PFSK-1 (cell line): ENCODE data around the gene C5orf15.

Source experiments
- FOXP2 ChIP-seq: optimal IDR thresholded peaks from 2 replicates; pipeline ENCODE3; 2011; ENCODE audit warnings: borderline replicate concordance, control low read depth, inconsistent platforms; ENCODE audit not compliant: insufficient read depth; ENCODE audit errors: extremely low read length, extremely low read depth
- POLR2AphosphoS5 ChIP-seq: IDR thresholded peaks from 2 replicates; pipeline ENCODE4 v1.6.1; 2012; ENCODE audit warnings: low read depth, mild to moderate bottlenecking, control low read depth, low read length, moderate library complexity
- SIN3A ChIP-seq: IDR thresholded peaks from 2 replicates; pipeline ENCODE4 v1.6.1; 2012; ENCODE audit warnings: mild to moderate bottlenecking, low read length, moderate library complexity, borderline replicate concordance; ENCODE audit not compliant: insufficient read depth
- TAF1 ChIP-seq: IDR thresholded peaks from 2 replicates; pipeline ENCODE4 v1.6.1; 2012; ENCODE audit warnings: low read length, control low read depth, borderline replicate concordance; ENCODE audit not compliant: insufficient read depth
- TF ChIP-seq, protein P1 (sequence below), 2 experiments: IDR thresholded peaks; 2 replicates each; pipeline versions ENCODE4 v1.6.1 to v1.8.0; 2011 to 2012; ENCODE audit warnings: low read depth in 2 of 2, low read length in 2 of 2, control low read depth in 1 of 2, inconsistent platforms in 1 of 2, mild to moderate bottlenecking in 1 of 2, moderate library complexity in 1 of 2; ENCODE audit not compliant: insufficient read depth in 1 of 2

C5orf15 gene

GRCh38 chr5:133967698-133968203 is 674 bp downstream of the C5orf15 start:
- TF ChIP-seq TAF1 (no peak), SIN3A (no peak), POLR2AphosphoS5 (no peak), FOXP2 (no peak)
- TF ChIP-seq, protein P1, sequence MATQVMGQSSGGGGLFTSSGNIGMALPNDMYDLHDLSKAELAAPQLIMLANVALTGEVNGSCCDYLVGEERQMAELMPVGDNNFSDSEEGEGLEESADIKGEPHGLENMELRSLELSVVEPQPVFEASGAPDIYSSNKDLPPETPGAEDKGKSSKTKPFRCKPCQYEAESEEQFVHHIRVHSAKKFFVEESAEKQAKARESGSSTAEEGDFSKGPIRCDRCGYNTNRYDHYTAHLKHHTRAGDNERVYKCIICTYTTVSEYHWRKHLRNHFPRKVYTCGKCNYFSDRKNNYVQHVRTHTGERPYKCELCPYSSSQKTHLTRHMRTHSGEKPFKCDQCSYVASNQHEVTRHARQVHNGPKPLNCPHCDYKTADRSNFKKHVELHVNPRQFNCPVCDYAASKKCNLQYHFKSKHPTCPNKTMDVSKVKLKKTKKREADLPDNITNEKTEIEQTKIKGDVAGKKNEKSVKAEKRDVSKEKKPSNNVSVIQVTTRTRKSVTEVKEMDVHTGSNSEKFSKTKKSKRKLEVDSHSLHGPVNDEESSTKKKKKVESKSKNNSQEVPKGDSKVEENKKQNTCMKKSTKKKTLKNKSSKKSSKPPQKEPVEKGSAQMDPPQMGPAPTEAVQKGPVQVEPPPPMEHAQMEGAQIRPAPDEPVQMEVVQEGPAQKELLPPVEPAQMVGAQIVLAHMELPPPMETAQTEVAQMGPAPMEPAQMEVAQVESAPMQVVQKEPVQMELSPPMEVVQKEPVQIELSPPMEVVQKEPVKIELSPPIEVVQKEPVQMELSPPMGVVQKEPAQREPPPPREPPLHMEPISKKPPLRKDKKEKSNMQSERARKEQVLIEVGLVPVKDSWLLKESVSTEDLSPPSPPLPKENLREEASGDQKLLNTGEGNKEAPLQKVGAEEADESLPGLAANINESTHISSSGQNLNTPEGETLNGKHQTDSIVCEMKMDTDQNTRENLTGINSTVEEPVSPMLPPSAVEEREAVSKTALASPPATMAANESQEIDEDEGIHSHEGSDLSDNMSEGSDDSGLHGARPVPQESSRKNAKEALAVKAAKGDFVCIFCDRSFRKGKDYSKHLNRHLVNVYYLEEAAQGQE (IDR thresholded peaks at IDR 0.05; ENCODE audit: insufficient read depth in 1 of 2, low read depth in 2 of 2, low read length in 2 of 2), result no peak

DNA sequence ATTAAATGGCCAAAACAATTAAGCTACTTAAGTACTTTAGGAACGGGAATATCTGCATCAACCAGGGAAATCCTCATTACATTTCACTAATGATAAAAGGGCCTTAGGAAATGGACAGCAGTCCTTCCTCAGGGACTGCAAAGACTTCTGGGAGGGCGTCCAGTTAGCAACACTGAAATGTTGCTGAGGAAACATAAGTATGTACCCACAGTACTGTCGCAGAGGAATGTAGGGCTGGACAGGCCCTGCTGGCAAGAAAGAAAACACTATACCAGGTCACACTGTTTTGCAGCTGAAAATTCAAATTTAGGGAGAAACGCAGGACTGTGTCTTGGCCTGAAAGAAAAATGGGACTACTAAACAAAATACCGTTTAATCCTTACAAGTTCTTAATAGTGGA is 1.3 kb downstream of the C5orf15 start:
- no peak for TF ChIP-seq TAF1
- TF ChIP-seq FOXP2, result no peak
- no peak for TF ChIP-seq SIN3A
- TF ChIP-seq POLR2AphosphoS5, result no peak
- TF ChIP-seq, protein P1 (IDR thresholded peaks at IDR 0.05; ENCODE audit: insufficient read depth in 1 of 2, low read depth in 2 of 2, low read length in 2 of 2), result no peak

DNA sequence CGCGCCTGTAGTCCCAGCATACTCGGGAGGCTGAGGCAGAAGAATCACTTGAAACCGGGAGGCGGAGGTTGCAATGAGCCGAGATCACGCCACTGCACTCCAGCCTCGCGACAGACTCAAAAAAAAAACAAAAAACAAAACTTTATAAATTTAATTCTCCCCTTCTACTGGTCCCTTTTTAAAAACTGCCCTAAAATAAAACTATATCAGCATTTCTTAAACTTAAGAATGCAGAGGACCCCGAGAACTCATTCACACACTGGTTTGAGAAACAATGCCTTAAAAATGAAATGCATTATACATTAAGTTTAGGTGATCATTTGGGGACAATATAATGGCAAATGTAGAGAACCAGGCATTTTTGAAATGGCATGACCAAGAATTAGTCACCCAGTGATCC is 2.3 kb downstream of the C5orf15 start:
- TF ChIP-seq FOXP2, result no peak
- TF ChIP-seq, protein P1 (IDR thresholded peaks at IDR 0.05; ENCODE audit: insufficient read depth in 1 of 2, low read depth in 2 of 2, low read length in 2 of 2), result no peak
- no peak for TF ChIP-seq TAF1

GRCh38 chr5:133963493-133964128 is 4.8 kb downstream of the C5orf15 start:
- TF ChIP-seq FOXP2 (no peak), POLR2AphosphoS5 (no peak), SIN3A (no peak), TAF1 (no peak)
- TF ChIP-seq, protein P1 (IDR thresholded peaks at IDR 0.05; ENCODE audit: insufficient read depth in 1 of 2, low read depth in 2 of 2, low read length in 2 of 2), result no peak
